Lower lobe of right lung (tissue), 2 donors: ENCODE results near the gene DOHH. TPM values are rescaled to one million over a fixed set of nuclear protein-coding genes. Genes with fewer than 3 reads are reported as not detected.
A peak's percentile ranks its signal among the peaks of the same experiment; 100 is the strongest.

Source experiments
- ATAC-seq, 2 donors: fragments of 200-7000 bp; cut with Tn5 transposase; one replicate each; pipeline ENCODE4 v1.9.1; 2020 to 2022; ENCODE audit warnings: mild to moderate bottlenecking in 2 of 2, moderate library complexity in 2 of 2
- DNase-seq: peaks from one replicate; pipeline ENCODE4 v3.0.0-alpha.2; 2020
- H3K27ac ChIP-seq: fragments of 200-600 bp; one replicate; pipeline ENCODE4 v1.8.0; 2022
- H3K27me3 ChIP-seq: fragments of 200-600 bp; one replicate; pipeline ENCODE4 v1.8.0; 2022; ENCODE audit warnings: low read depth
- H3K36me3 ChIP-seq: fragments of 200-600 bp; one replicate; pipeline ENCODE4 v1.8.0; 2022; ENCODE audit warnings: mild to moderate bottlenecking
- H3K4me1 ChIP-seq: fragments of 200-600 bp; one replicate; pipeline ENCODE4 v1.8.0; 2022
- H3K4me3 ChIP-seq: fragments of 200-600 bp; one replicate; pipeline ENCODE4 v1.8.0; 2022; ENCODE audit warnings: mild to moderate bottlenecking
- H3K9me3 ChIP-seq: fragments of 200-600 bp; one replicate; pipeline ENCODE4 v1.8.0; 2022
- CTCF ChIP-seq: fragments of 200-600 bp; IDR thresholded peaks from one replicate; pipeline ENCODE4 v1.8.0; 2022; ENCODE audit warnings: antibody characterized with exemption, mild to moderate bottlenecking
- intact Hi-C: fragments of 100-400 bp; cut with DNase I; formaldehyde crosslinking; loops from one replicate; pipeline ENCODE4 v1.11.0; 2022
- total RNA-seq: library from RNA; stranded (reverse); fragmentation: NEBNext Ultra II Directional; extraction: Animal tissue kit (Norgen Biotek cat#: 25700); gene quantifications from one replicate; pipeline ENCODE4 v1.2.1, GENCODE V29; 2021
- donor health status: DM: no; HTN: yes; CAD: no; lungs with severe emphysema.

DOHH gene
- total RNA-seq, 1 donor from 2014 or later: 9.9 TPM

- DNase-seq: no peak
These were observed 45.6 kb upstream of the DOHH start for GRCh38 chr19:3546119-3546518.

GRCh38 chr19:3545669-3546034, 45.2 kb upstream of the DOHH start:
- Histone ChIP-seq H3K9me3 (no peaks in the 10 kb centered on the region), H3K4me1 (no peaks in the 10 kb centered on the region), H3K4me3 (no peak overlapping the region), H3K27me3 (no peaks in the 10 kb centered on the region), H3K27ac (no peak overlapping the region), H3K36me3 (peaks cover 51% of the 10 kb centered on the region)
- DNase-seq (no peak), ATAC-seq (no peak)
- intact Hi-C loops: no loop called here
- no peak for TF ChIP-seq CTCF

More at GRCh38 chr19:3546119-3546518, 45.6 kb upstream of the DOHH start:
- Histone ChIP-seq H3K9me3 (no peaks in the 10 kb centered on the region), H3K4me3 (no peak overlapping the region), H3K27me3 (no peaks in the 10 kb centered on the region), H3K36me3 (peaks cover 51% of the 10 kb centered on the region), H3K4me1 (no peaks in the 10 kb centered on the region), H3K27ac (no peak overlapping the region)
- no peak for ATAC-seq
- intact Hi-C loops: no loop called here
- no peak for TF ChIP-seq CTCF

GRCh38 chr19:3544742-3545668, 44.5 kb upstream of the DOHH start:
- peak; percentile 73 to 83 for ATAC-seq
- peak; percentile 84 for DNase-seq
- Histone ChIP-seq H3K36me3 (peaks cover 51% of the 10 kb centered on the region), H3K4me3 (no peak overlapping the region), H3K27me3 (no peaks in the 10 kb centered on the region), H3K4me1 (no peaks in the 10 kb centered on the region), H3K27ac (no peak overlapping the region), H3K9me3 (no peaks in the 10 kb centered on the region)
- intact Hi-C loops: no loop called here
- TF ChIP-seq CTCF: peak; percentile 95

- no peaks in the 10 kb centered on the region for H3K27me3 ChIP-seq
- DNase-seq (peak; percentile 35), ATAC-seq (no peak)
- no peaks in the 10 kb centered on the region for H3K9me3 ChIP-seq
- H3K4me1 ChIP-seq: no peaks in the 10 kb centered on the region
- no peak overlapping the region for H3K4me3 ChIP-seq
- H3K36me3 ChIP-seq: peaks cover 48% of the 10 kb centered on the region
- no peak overlapping the region for H3K27ac ChIP-seq
- TF ChIP-seq CTCF: no peak
- intact Hi-C loops: no loop called here
These were observed 43.5 kb upstream of the DOHH start for GRCh38 chr19:3544058-3544376.

GRCh38 chr19:3543150-3544057, 42.9 kb upstream of the DOHH start:
- Histone ChIP-seq H3K27me3 (no peaks in the 10 kb centered on the region), H3K9me3 (no peaks in the 10 kb centered on the region), H3K4me1 (no peaks in the 10 kb centered on the region), H3K27ac (no peak overlapping the region), H3K4me3 (no peak overlapping the region), H3K36me3 (peaks cover 45% of the 10 kb centered on the region)
- intact Hi-C loops: no loop called here
- DNase-seq (peak; percentile 51), ATAC-seq (no peak)
- TF ChIP-seq CTCF: no peak
